Activated T-helper 2 cell treated with anti-CD3 and anti-CD28 coated beads, Interferon-gamma antibody, Interleukin-2, Interleukin-4, amounts not matched to agents 10 μg/mL and 5 μg/mL and 100 μg/mL, durations not matched to agents 14 hours and 24 hours and 36 hours (primary cell): Measurements from ENCODE around the gene TBL2. TPM values are rescaled to one million over a fixed set of nuclear protein-coding genes. Genes with fewer than 3 reads are reported as not detected.

Experiments used
- total RNA-seq: library from RNA; stranded (reverse); gene quantifications from 2 replicates; pipeline ENCODE4 v1.2.3, GENCODE V29; 2022

TBL2 gene
- total RNA-seq, 1 donor from 2014 or later: 43.9 TPM

Other genes starting within 250 kb of the TBL2 start
- gene FZD9, start 144.8 kb downstream of the TBL2 start, total RNA-seq: 0.30 and 0.51 TPM in 2 replicates
- gene BAZ1B, start 56.3 kb downstream of the TBL2 start, total RNA-seq: 99.6 and 101 TPM in 2 replicates
- 68.6 and 74.5 TPM in 2 replicates for gene BCL7B, start 20.9 kb downstream of the TBL2 start, total RNA-seq
- not detected in 2 replicates for gene MLXIPL, start 45.9 kb upstream of the TBL2 start, total RNA-seq
- 0.30 and 0.34 TPM in 2 replicates for gene VPS37D, start 89.3 kb upstream of the TBL2 start, total RNA-seq
- 9.2 TPM in 2 replicates for gene DNAJC30, start 104.9 kb upstream of the TBL2 start, total RNA-seq
- gene BUD23, start 105.0 kb upstream of the TBL2 start, total RNA-seq: 96.0 and 109 TPM in 2 replicates
- 17.2 and 17.6 TPM in 2 replicates for gene STX1A, start 141.1 kb upstream of the TBL2 start, total RNA-seq
- 17.3 and 18.2 TPM in 2 replicates for gene ABHD11, start 160.2 kb upstream of the TBL2 start, total RNA-seq
- not detected in 2 replicates for gene CLDN3, start 191.7 kb upstream of the TBL2 start, total RNA-seq